Panc1 (cell line): Measurements from ENCODE around the gene CFD. TPM values are rescaled to one million over a fixed set of nuclear protein-coding genes. Genes with fewer than 3 reads are reported as not detected.
A peak's percentile ranks its signal among the peaks of the same experiment; 100 is the strongest.

Source experiments
- ATAC-seq: fragments of 200-7000 bp; cut with Tn5 transposase; 2 replicates; pipeline ENCODE4 v1.9.1; 2020; ENCODE audit warnings: mild to moderate bottlenecking, moderate library complexity
- BruUV-seq: library from RNA; stranded (reverse); fragments of 400-500 nt; replicated peaks from 2 replicates; lab custom pipeline; 2021; lab: Mats Ljungman, UMichigan
- CTCF ChIA-PET: fragments of 300-600 bp; sonication (Branson Sonifier 250); formaldehyde crosslinking; loops from one replicate; lab custom pipeline; 2022; ENCODE audit warnings: antibody characterized with exemption; lab: Charles Lee
- POLR2A ChIA-PET: fragments of 300-600 bp; sonication (Branson Sonifier 250); formaldehyde crosslinking; loops from one replicate; lab custom pipeline; 2022; ENCODE audit warnings: antibody characterized with exemption; lab: Charles Lee
- DNase-seq: peaks from one replicate; pipeline ENCODE4 v3.0.0-alpha.2; 2010; ENCODE audit warnings: low read depth, low spot score
- H3K27ac ChIP-seq: 2 replicates; pipeline ENCODE4 v1.5.1; 2011; ENCODE audit warnings: mild to moderate bottlenecking, low read length, inconsistent platforms
- H3K27me3 ChIP-seq: fragments of 200-500 bp; sonication (Bioruptor generic); 2 replicates; pipeline ENCODE4 v1.6.0; 2014; ENCODE audit warnings: low read length, inconsistent platforms; ENCODE audit not compliant: control insufficient read depth, insufficient read depth
- H3K36me3 ChIP-seq: fragments of 200-500 bp; sonication (Bioruptor generic); 2 replicates; pipeline ENCODE4 v1.5.1; 2014; ENCODE audit warnings: inconsistent platforms, mild to moderate bottlenecking, low read length, moderate library complexity; ENCODE audit not compliant: control insufficient read depth, insufficient read depth
- H3K4me1 ChIP-seq: 2 replicates; pipeline ENCODE4 v1.5.1; 2011; ENCODE audit warnings: inconsistent platforms, mild to moderate bottlenecking, low read length, moderate library complexity; ENCODE audit not compliant: control insufficient read depth, insufficient read depth
- H3K4me3 ChIP-seq, 2 experiments: 2 replicates each; pipeline ENCODE4 v1.5.1; 2011 to 2012; ENCODE audit warnings: low read depth in 2 of 2, low read length in 2 of 2, mild to moderate bottlenecking in 2 of 2, inconsistent platforms in 1 of 2, moderate library complexity in 1 of 2
- H3K9me3 ChIP-seq: fragments of 200-500 bp; sonication (Bioruptor generic); 2 replicates; pipeline ENCODE4 v1.5.1; 2014; ENCODE audit warnings: low read depth, mild to moderate bottlenecking, inconsistent platforms, low read length, moderate library complexity; ENCODE audit not compliant: control insufficient read depth, insufficient read depth
- REST ChIP-seq, 2 experiments: IDR thresholded peaks; 2 replicates each; pipeline ENCODE4 v1.6.1; 2011 to 2012; ENCODE audit warnings: low read depth in 2 of 2, control low read depth in 1 of 2, low read length in 1 of 2, mild to moderate bottlenecking in 1 of 2, moderate library complexity in 1 of 2; ENCODE audit not compliant: insufficient read depth in 1 of 2
- SIN3A ChIP-seq: IDR thresholded peaks from 2 replicates; pipeline ENCODE4 v1.6.1; 2012; ENCODE audit warnings: low read depth, mild to moderate bottlenecking, low read length, moderate library complexity, borderline replicate concordance; ENCODE audit not compliant: insufficient read depth
- TCF7L2 ChIP-seq: IDR thresholded peaks from 2 replicates; pipeline ENCODE4 v1.6.1; 2011; ENCODE audit warnings: mild to moderate bottlenecking, low read depth, low read length, inconsistent platforms
- in situ Hi-C: cut with HindIII; loops from 2 replicates; pipeline ENCODE4 v1.10.0; 2016; ENCODE audit warnings: low sequenced_read_pairs, low pct_unique_long_range_greater_than_20kb
- intact Hi-C: fragments of 100-400 bp; cut with micrococcal nuclease; formaldehyde crosslinking; loops from one replicate; pipeline ENCODE4 v1.10.0; 2022; ENCODE audit not compliant: unreplicated experiment
- total RNA-seq: library from RNA; stranded (reverse); gene quantifications from one replicate; pipeline ENCODE4 v1.2.1, GENCODE V29; 2021; ENCODE audit not compliant: unreplicated experiment

The CFD gene
- total RNA-seq, 1 experiment from 2014 or later, result 9.9 TPM

GRCh38 chr19:813219-814151 is 46.0 kb upstream of the CFD start:
- intact Hi-C loops (no loop called here), in situ Hi-C loops (no loop called here)
- TF ChIP-seq SIN3A (no peak), REST (IDR thresholded peaks at IDR 0.05; ENCODE audit: insufficient read depth in 1 of 2, low read depth in 2 of 2, low read length in 1 of 2) (no peak), TCF7L2 (no peak)
- DNase-seq (no peak), ATAC-seq (peak; percentile 11; the same call in 1 of the 2 replicates)
- Histone ChIP-seq H3K27me3 (no peaks in the 10 kb centered on the region), H3K4me3 (no peak overlapping the region), H3K36me3 (peaks cover 3% of the 10 kb centered on the region), H3K4me1 (no peaks in the 10 kb centered on the region), H3K27ac (no peak overlapping the region), H3K9me3 (no peaks in the 10 kb centered on the region)
- ChIA-PET POLR2A (no interaction called here), CTCF (no interaction called here)
- no TSS peak for BruUV-seq

DNA sequence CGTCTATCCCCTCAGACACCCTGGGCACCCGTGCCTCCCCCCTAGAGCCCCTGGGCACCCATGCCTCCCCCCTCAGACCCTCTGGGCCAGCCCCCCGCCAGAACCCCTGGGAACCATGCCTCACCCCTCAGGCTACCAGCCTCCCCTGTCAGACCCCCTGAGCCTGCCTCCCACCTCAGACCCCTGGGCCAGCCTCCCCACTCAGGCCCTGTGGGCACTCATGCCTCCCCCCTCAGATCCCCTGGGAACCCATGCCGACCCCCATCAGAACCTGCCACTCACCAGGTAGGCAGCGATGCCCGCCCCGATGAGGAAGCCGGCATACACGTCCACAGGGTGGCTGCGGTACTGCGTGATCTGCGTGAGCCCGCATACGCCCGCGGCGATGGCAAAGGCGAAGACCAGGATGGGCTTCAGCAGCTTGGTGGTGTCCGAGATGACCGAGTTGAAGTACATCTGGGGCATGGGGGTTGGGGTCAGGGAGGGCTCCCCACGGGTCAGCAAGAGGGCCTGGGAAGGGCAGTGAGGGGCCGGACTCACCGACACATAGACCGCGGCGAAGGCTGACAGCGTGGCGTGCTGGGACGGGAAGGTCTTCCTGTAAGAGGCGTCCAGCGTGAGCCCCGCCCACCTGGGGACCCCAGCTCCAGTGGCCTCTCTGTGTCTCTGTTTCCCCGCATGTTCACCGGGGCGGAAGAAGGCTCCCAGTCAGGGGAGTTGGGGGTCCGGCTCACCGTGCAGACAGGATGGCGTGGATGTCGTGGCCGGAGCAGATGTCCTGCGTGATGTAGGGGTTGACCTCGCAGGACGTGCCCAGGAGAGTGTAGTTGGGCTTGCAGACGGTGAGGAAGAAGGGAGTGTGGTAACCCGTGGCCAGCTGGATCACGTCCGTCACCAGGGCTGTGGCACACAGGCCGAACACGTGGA is 45.0 kb upstream of the CFD start:
- POLR2A ChIA-PET, result no interaction called here
- intact Hi-C loops, result no loop called here

More for the DNA sequence above, 45.0 kb upstream of the CFD start:
- ATAC-seq (peak; percentile 7; the same call in 1 of the 2 replicates), DNase-seq (no peak)
- no peaks in the 10 kb centered on the region for H3K4me1 ChIP-seq
- H3K9me3 ChIP-seq, result no peaks in the 10 kb centered on the region
- no peaks in the 10 kb centered on the region for H3K27me3 ChIP-seq
- TF ChIP-seq REST (IDR thresholded peaks at IDR 0.05; ENCODE audit: insufficient read depth in 1 of 2, low read depth in 2 of 2, low read length in 1 of 2) (no peak), TCF7L2 (no peak), SIN3A (no peak)
- no peaks in the 10 kb centered on the region; the same call in 1 of the 2 replicates for H3K36me3 ChIP-seq
- H3K27ac ChIP-seq, result no peak overlapping the region
- CTCF ChIA-PET, result no interaction called here
- no TSS peak for BruUV-seq
- H3K4me3 ChIP-seq, result no peak overlapping the region
- in situ Hi-C loops, result no loop called here
